ENCODE measurements around the gene CEACAM16. TPM values are rescaled to one million over a fixed set of nuclear protein-coding genes. Genes with fewer than 3 reads are reported as not detected.
A peak's percentile ranks its signal among the peaks of the same experiment; 100 is the strongest.

CEACAM16 gene
- total RNA-seq, 4 donors from 2014 or later: not detected

- peak overlapping the region in 3 of 4 donors; percentile 54 to 61 (median 59) for H3K27ac ChIP-seq
These were observed 13.1 kb upstream of the CEACAM16 start for GRCh38 chr19:44685877-44686276.

GRCh38 chr19:44686896-44687295, 12.1 kb upstream of the CEACAM16 start:
- peaks cover 0 to 18% of the 10 kb centered on the region in 2 donors for H3K36me3 ChIP-seq
- DNase-seq (no peak), ATAC-seq (no peak)
- H3K9me3 ChIP-seq: no peaks in the 10 kb centered on the region
- H3K4me3 ChIP-seq: no peak overlapping the region
- no peaks in the 10 kb centered on the region for H3K27me3 ChIP-seq
- no peak overlapping the region for H3K27ac ChIP-seq
- in situ Hi-C loops (cut with MboI; ENCODE audit: low sequenced_read_pairs in 4 of 4) (no loop called here), intact Hi-C loops (cut with DNase I; ENCODE audit: low total_unique reads) (no loop called here)
- peaks cover 0 to 4% of the 10 kb centered on the region in 2 donors for H3K4me1 ChIP-seq
- TF ChIP-seq POLR2A (IDR thresholded peaks at IDR 0.05): no peak
- TF ChIP-seq CTCF (IDR thresholded peaks at IDR 0.05 in 4 of 5, conservative IDR thresholded peaks at IDR 0.05 in 1 of 5): no peak

More at GRCh38 chr19:44685877-44686276, 13.1 kb upstream of the CEACAM16 start:
- H3K4me3 ChIP-seq: no peak overlapping the region
- ATAC-seq: no peak
- intact Hi-C loops (cut with DNase I; ENCODE audit: low total_unique reads): no loop called here
- H3K36me3 ChIP-seq: peaks cover 0 to 28% of the 10 kb centered on the region in 2 donors
- TF ChIP-seq CTCF (IDR thresholded peaks at IDR 0.05 in 4 of 5, conservative IDR thresholded peaks at IDR 0.05 in 1 of 5) (no peak), POLR2A (IDR thresholded peaks at IDR 0.05) (no peak)
- DNase-seq: no peak
- no peaks in the 10 kb centered on the region for H3K4me1 ChIP-seq
- in situ Hi-C loops (cut with MboI; ENCODE audit: low sequenced_read_pairs in 4 of 4): no loop called here
- H3K27me3 ChIP-seq: no peaks in the 10 kb centered on the region
- no peaks in the 10 kb centered on the region for H3K9me3 ChIP-seq

GRCh38 chr19:44687888-44688287, 11.1 kb upstream of the CEACAM16 start:
- intact Hi-C loops (cut with DNase I; ENCODE audit: low total_unique reads): no loop called here
- in situ Hi-C loops (cut with MboI; ENCODE audit: low sequenced_read_pairs in 4 of 4): no loop called here
- H3K27me3 ChIP-seq: no peaks in the 10 kb centered on the region

GRCh38 chr19:44689290-44690130, 9.4 kb upstream of the CEACAM16 start:
- peak in 1 of 2 donors; percentile 50 for DNase-seq
- H3K27ac ChIP-seq: no peak overlapping the region
- H3K4me1 ChIP-seq: peaks cover 0 to 5% of the 10 kb centered on the region in 2 donors
- no peaks in the 10 kb centered on the region for H3K36me3 ChIP-seq
- intact Hi-C loops (cut with DNase I; ENCODE audit: low total_unique reads): loop anchor here (1.0 kb wide), 2 partner anchors 81 to 155 kb away; no protein-coding TSS in a partner anchor
- H3K27me3 ChIP-seq: no peaks in the 10 kb centered on the region
- TF ChIP-seq CTCF (IDR thresholded peaks at IDR 0.05 in 4 of 5, conservative IDR thresholded peaks at IDR 0.05 in 1 of 5) (peak; percentile 78 to 92 (median 87)), POLR2A (IDR thresholded peaks at IDR 0.05) (no peak)
- no peaks in the 10 kb centered on the region for H3K9me3 ChIP-seq
- no peak overlapping the region for H3K4me3 ChIP-seq
- in situ Hi-C loops (cut with MboI; ENCODE audit: low sequenced_read_pairs in 4 of 4): no loop called here
- peak in 1 of 2 donors; percentile 59 for ATAC-seq

More at GRCh38 chr19:44687888-44688287, 11.1 kb upstream of the CEACAM16 start:
- Histone ChIP-seq H3K27ac (no peak overlapping the region), H3K9me3 (no peaks in the 10 kb centered on the region), H3K4me3 (no peak overlapping the region), H3K4me1 (peaks cover 0 to 5% of the 10 kb centered on the region in 2 donors), H3K36me3 (peaks cover 0 to 8% of the 10 kb centered on the region in 2 donors)
- TF ChIP-seq POLR2A (IDR thresholded peaks at IDR 0.05) (no peak), CTCF (IDR thresholded peaks at IDR 0.05 in 4 of 5, conservative IDR thresholded peaks at IDR 0.05 in 1 of 5) (no peak)
- DNase-seq (no peak), ATAC-seq (no peak)
